NCI-H510A treated with DMSO at 0.1 percent for 48 hours (cell line): ENCODE measurements around the gene RETREG3.
"Not testable (repeated sequence)": the region's sequence is repeated elsewhere in the genome, so short reads cannot be mapped to it uniquely, and the experiment has no call there.

ENCODE experiments used
- DNase-seq: peaks from one replicate; lab custom pipeline; 2025; lab: John Stamatoyannopoulos, UW

The RETREG3 gene

DNA sequence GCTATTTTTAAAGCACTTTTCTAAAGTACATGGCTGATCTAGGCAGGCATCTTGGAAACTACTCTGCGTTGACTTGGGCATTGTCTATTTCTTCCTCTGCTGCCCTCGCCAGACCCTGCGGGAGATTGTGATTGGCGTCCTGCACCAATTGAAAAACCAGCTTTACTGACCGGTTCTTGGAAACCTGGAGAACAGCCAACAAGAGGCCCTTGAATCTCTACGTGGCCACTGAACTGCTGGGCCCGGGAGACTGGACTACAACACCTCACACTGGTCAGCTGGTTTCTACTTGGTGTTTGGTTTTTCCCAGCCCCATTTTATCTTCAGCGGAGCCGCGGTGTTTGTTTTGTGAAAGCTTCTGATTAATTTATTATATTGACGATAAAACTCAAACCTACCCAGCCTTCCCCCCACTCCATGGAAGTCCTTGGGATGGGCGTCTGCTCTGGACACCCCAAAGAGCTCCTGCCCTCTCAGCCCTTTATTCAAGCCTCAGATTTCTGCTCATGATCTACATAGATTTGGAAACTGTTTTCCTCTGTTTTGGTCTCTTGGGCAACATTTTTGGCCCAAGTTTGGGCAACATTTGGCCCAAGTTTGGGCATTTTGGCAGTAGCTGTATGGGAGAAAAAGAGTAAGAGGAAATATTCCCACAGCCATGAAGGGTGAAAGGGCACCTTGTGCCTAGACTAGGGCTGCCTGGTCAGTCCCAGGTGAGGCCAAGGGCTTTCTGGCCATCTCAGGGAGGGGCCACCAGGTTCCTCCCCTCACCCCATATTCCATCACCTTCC lies 37.5 kb downstream of the RETREG3 start:
- DNase-seq = no peak

DNA sequence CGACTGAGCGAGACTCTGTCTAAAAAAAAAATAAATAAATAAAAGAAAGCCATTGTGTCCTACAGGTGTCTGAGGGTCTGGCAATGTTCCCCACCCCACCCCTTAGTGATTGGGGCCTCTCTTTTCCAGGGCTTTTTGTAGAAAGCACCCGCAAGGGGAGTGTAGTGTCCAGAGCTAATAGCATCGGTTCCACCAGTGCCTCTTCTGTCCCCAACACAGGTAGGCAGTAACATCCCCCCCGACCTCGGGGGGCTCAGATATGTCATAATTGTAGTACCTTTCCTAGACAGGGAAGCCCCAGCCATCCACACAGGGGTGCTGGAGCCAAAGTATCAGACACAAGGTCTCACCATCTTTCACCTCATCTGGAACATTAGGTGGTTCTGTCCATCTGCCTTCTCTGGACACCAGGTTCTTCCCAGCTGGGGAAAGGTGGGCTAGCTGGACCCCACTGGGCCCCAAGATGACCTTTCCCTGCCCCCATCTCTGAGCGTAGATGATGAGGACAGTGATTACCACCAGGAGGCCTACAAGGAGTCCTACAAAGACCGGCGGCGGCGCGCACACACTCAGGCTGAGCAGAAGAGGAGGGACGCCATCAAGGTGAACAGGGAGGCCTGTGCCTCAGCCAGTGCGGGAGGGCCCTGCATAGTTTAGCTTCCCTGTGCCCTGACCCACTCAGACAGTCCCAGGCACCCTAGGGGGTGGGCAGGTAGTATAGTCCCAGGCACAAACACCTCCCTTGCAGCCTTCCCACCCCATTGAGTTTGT lies 40.6 kb downstream of the RETREG3 start:
- no peak for DNase-seq

DNA sequence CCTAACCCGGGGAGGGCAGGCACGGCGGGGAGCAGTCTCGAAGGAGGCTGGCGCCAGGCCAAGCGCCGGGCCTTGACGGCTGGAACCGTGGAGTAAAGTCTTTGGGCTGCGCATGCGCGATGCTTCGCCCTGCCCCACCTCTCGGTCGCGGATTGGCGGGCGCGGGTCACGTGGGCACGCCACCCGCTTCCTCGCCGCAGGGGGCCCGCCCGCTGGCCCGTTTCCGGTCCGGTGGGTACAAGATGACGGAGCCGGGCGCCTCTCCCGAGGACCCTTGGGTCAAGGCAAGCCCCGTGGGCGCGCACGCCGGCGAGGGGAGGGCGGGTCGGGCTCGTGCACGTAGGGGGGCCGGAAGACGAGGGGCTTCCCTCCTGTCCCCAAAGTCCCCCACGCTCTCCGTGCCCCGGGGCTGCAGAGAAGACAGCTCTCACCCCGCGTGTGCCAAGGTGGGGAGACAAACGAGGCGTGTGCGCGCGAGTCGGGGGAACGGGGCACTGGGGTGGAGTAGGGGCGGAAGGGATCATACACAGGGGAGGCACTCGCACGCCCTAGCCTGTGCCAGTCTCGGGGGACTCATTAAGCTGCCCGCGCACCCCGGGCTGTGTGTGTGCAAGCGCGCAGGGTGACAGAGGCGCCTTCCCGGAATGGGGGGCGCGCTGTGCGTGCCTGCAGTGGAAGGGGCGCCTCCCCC lies 42.1 kb downstream of the RETREG3 start, which contains the start of gene MLX:
MLX (plus strand) TSS at position 218 of the 691 bp plus-strand sequence; CDS start at position 243, 25 bp downstream.
- DNase-seq = peak; percentile 95

DNA sequence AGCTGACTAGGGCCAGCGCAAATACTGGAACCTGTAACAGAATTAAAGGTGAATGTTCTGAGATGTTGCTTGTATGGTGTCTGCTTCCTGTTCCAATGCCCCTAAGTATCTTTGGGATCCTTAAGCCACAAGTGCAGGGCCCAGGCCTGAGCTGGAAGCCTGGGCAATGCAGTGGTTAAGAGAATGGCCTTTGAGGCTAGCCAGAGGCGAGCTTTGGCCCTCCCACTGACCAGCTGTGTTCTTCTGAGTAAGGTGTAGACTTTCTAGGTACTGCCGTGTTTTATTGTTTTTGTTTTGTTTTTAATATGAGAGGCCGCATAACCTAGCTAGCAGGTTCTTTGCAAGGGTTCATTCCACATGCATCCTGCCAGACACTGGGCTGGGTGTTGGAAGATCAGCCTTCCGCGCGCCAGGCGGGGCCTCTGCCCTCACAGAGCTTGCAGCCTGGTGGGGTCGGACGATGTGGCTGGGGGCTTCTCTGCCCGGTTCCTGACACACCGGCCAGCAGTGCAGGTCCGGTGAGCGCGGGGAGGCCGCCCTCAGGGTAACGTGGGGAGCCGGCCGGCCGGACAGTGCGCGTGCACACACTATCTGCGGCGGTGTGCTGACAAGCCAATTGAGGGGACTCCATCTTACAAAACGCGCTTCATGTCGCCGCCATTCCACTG lies 42.8 kb downstream of the RETREG3 start:
- no peak for DNase-seq

DNA sequence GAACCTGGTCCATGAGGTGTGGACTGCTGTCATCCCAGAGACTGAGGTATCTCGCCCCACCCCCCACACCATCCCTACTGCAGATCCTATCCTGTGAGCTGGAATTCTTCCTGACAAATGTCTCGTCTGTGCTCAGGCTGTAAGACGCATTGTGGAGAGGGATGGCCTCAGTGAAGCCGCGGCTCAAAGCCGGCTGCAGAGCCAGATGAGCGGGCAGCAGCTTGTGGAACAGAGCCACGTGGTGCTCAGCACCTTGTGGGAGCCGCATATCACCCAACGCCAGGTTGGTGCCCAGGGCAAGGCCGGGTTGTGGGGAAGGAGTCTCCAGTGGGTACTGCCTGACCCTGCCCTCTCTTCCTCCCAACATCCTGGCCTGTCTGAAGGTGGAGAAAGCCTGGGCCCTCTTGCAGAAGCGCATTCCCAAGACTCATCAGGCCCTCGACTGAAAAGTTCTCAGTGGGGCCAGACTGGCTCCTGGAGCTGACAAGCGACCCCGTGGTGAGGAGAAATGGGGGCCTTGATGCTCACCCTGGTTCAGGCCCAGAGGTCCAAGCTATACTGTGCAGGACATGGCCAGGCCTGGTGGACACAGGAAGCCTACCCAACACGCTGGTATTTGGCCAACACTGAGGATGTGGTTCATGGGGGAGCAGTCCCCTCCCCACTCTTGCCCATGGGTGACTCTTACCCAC lies 43.5 kb downstream of the RETREG3 start:
- no peak for DNase-seq

DNA sequence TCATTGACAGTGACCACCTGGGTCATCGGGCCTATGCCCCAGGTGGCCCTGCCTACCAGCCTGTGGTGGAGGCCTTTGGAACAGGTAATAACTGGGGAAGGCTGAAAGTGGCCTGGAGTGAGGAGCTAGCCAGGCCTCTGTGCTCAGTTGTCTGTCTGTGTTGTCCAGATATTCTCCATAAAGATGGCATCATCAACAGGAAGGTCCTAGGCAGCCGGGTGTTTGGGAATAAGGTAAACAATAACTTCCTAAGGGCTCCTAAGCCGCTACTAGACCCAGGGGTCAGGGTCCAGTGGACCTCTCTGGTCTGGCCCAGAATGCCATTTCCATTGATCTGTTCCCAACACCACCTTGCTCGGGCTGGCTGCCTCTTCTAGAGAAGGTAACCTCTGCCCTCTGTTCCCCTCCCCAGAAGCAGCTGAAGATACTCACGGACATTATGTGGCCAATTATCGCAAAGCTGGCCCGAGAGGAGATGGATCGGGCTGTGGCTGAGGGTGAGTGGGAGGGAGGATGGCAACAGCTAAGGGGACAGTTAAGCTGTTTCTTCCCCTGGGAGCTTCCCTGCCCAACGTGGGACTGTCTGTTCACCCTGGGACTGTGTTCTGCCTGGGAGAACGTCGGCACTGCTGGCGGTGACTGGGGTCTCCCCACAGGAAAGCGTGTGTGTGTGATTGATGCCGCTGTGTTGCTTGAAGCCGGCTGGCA lies 44.2 kb downstream of the RETREG3 start:
- no peak for DNase-seq

DNA sequence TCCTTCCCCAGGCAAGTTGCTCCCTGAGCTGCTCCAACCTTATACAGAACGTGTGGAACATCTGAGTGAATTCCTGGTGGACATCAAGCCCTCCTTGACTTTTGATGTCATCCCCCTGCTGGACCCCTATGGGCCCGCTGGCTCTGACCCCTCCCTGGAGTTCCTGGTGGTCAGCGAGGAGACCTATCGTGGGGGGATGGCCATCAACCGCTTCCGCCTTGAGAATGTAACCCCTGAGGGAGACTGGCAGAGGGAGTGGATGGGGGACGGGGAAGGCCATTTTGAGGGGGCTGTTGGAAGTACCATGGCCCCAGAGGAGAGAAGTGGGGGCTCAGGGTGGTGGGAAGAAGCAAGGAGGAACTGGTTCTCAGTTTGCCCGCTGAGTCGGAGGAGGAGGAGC lies 45.2 kb downstream of the RETREG3 start:
- no peak for DNase-seq

DNA sequence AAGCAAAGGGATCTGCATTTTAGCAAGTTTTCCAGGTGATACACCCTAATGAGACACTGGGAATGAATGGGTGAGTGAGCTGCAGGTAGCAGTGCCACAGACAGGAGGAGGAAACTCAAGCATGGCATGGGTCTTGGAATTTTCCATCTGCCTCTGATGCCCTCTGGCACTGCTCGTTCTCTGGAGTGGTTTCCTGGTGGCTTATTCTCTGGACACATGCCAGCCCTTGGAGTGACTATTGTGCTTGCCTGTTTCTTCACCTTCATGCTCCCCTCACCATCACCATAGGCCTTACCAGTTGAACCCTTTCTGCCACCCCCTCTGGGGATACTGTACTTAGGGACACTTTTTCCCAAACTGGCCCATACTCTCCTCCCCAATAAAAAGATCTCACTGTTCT lies 45.6 kb downstream of the RETREG3 start:
- DNase-seq = no peak

DNA sequence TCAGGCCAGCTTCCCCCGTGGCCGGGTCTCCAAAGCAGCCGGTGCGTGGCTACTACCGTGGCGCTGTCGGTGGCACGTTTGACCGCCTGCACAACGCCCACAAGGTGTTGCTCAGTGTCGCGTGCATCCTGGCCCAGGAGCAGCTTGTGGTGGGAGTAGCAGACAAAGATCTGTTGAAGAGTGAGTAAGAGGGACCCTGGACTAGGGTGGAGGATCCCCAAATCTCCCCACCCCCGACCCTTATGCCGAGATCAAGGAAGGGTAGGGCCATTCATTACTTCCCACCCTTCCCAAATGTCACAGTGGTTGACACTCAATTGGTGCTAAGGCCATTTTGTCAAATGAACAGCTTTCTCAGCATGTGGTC lies 46.0 kb downstream of the RETREG3 start:
- DNase-seq = no peak

DNA sequence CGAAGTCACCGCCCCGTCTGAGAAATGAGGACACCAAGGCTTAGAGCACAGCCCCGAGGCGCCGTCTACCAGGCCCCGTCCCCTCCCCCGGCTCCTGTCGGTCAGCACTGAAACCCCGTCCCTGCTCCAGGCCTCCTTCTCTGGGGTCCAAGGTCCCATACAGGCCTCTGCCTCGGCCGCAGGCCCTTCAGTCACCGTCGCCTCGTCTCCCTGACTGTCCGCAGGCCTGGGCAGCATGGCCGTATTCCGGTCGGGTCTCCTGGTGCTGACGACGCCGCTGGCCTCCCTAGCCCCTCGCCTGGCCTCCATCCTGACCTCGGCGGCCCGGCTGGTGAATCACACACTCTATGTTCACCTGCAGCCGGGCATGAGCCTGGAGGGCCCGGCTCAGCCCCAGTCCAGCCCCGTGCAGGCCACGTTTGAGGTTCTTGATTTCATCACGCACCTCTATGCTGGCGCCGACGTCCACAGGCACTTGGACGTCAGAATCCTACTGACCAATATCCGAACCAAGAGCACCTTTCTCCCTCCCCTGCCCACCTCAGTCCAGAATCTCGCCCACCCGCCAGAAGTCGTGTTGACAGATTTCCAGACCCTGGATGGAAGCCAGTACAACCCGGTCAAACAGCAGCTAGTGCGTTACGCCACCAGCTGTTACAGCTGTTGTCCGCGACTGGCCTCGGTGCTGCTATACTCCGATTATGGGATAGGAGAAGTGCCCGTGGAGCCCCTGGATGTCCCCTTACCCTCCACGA lies 46.6 kb downstream of the RETREG3 start:
- DNase-seq = no peak

DNA sequence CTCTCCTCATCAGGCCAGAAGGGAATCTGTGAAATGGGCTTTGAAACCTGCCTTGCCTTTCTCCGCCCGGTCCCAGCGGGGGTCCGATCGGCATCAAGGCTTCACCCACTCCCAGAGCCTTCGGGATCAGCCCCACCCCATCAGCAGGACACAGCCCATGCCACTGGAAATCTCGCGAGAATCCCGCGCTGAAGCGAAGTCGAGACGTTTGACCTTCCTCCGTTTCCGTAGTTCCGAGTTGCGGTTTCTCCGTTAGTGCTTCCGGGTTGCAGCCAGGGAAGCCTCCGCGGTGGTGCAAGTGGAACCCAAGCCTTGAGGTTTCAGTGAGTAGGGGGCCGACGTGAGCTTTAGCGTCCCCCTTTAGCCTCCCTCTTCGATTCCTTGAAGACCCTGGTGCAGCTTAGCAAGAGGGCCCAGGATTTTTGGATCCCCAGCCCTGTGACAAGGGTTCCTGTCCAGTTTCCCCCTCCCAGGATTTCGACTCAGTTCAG lies 47.2 kb downstream of the RETREG3 start, which contains the start of gene COASY:
COASY (plus strand) TSS at position 252 of the 491 bp plus-strand sequence. CDS start 475 bp downstream, outside the sequence.
- peak; percentile 92 for DNase-seq

DNA sequence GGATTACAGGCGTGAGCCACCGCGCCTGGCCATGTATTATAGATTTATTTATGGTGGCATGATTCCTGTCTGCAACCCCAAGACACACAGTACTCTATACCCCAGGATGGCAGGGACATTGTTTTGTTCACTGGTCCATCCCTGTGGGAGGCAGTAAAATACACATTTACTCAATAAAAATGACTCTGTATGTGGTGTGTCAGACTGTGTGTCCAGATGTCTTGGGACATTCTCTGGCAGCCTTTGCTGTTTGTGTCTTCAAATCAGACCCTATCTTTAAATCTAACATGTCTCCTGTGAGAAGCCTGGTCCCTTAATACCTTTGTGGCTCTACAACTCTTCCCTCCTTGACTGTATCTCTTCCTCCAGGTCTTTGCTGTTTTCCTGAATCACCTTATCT lies 48.9 kb downstream of the RETREG3 start:
- no peak for DNase-seq

DNA sequence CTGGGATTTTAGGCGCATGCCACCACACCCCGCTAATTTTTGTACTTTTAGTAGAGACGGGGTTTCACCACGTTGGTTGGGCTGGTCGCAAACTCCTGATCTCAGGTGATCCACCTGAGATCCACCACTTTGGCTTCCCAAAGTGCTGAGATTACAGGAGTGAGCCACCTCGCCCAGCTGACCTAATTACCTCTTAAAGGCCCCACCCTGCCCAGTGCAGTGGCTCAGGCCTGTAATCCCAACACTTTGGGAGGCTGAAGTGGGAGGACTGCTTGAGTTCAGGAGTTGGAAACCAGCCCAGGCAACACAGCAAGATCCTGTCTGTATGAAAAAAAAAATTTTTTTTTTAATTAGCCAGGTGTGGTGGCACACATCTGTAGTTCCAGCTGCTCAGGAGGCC lies 50.1 kb downstream of the RETREG3 start:
- no peak for DNase-seq

DNA sequence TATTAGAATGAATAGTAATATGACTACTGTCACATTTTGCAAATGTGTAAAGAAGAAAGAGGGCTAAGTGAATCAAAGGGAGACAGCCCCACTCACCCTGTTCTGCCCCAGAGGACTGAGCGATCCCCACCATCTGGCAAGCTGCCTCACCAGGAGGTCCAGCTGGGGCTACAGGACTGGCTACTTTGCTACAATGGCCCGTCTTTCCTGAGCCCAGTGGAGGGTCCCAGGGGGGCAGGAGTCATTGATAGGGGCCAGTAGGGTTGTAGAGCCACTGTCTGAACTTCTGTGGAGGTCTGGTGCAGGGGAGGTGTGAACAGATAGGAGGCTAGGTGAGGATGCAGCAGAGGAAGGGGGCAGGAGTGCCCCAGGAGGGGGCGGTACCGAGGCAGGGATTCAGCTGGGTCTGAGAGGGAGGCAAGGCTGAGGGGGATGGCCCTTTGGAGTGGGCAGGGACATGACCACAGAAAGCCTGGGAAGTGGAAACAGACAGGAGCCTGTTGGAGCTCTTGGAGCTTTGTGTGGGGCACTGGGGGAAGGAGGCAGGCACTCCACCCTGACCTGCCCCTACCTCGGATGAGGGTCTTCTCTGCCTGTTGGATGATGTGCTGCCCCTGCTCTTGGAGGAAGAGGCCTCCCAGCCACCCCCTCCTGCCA lies 53.1 kb downstream of the RETREG3 start:
- DNase-seq = not testable (repeated sequence)

DNA sequence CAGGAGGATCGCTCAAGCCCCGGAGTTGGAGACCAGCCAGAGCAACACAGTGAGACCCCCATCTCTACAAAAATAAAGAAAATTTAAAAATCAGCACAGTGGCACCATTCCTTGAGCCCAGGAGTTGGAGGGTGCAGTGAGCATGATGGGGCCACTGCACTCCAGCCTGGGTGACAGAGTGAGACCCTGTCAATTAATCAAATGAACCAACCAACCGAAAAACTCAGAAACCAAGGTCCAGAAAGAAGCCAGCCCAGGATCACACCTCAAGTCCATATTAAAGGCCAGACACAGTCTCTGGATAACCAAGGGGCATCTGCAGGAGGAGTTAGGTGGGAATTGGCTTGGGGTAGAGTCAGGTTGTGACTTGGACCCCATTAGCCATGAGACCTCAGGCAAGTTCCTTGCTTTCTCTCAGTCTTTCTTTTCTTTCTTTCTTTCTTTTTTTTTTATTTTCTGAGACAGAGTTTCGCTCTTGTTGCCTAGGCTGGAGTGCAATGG lies 54.0 kb downstream of the RETREG3 start:
- DNase-seq = no peak

DNA sequence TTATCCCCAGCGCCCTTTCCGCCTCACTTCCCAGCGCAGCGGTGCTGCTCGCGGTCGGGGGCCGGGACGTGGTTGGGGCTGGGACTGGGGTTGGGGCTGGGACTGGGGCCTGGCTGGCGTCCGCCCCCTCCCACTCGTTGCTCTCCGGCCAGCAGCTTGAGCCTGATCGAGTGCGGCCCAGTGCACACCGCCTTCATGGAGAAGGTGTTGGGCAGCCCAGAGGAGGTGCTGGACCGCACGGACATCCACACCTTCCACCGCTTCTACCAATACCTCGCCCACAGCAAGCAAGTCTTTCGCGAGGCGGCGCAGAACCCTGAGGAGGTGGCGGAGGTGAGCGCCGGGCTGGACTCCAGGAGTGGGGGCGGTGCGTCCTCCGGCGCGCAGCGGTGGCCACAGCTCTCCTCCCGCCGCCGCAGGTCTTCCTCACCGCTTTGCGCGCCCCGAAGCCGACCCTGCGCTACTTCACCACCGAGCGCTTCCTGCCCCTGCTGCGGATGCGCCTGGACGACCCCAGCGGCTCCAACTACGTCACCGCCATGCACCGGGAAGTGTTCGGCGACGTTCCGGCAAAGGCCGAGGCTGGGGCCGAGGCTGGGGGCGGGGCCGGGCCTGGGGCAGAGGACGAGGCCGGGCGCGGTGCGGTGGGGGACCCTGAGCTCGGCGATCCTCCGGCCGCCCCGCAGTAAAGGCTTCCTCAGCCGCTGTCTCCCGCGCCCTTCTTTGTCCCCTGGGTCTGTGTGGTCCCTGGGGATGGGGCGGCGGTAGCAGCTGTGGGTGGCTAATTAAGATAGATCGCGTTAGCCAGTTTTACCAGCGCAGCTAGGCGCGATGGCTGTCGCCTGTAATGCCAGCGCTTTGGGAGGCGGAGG lies 54.7 kb downstream of the RETREG3 start:
- DNase-seq = peak; percentile 70

DNA sequence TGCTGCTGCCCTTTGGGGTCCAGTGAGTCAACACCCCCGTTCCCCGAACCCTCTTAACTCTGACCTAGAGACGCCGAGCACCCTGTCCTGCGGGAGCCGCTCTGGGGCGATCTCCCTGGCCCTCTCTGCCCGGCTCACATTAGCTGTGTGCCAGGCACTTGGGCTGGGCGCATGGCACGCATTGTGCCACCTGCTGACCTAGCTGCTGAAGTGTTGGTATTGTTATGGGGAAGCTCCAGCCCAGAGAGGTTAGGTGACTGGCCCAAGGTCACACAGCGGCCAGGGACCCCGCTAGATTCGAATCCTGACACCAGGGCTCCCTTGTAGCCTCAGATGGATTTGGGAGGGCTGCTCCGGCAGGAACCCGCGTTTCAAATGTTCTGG lies 55.3 kb downstream of the RETREG3 start:
- no peak for DNase-seq

DNA sequence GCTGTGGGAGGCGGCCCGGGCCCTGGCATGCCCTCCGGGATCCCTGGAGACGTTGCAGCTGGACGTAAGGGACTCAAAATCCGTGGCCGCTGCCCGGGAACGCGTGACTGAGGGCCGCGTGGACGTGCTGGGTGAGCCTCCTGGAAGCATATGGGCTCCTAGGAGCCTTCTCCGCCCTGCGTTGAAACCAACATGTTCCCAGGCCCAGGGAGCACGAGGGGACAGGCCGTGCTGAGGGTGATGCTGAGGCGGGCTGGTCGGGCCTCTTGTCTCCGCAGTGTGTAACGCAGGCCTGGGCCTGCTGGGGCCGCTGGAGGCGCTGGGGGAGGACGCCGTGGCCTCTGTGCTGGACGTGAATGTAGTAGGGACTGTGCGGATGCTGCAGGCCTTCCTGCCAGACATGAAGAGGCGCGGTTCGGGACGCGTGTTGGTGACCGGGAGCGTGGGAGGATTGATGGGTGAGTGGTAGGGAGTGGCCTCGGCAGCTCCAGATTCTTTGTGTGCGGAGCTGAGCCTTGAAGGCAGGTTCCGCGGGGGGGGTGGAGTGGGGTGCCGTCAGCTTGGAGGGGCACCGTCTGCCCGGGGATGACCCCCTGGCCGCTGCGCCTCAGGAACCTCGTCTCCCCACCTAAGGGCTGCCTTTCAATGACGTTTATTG lies 55.9 kb downstream of the RETREG3 start:
- DNase-seq = no peak
